Superior temporal gyrus (tissue), 1 donor: Measurements from ENCODE around the gene ZNF740.
A peak's percentile ranks its signal among the peaks of the same experiment; 100 is the strongest.
"Not testable (repeated sequence)": the region's sequence is repeated elsewhere in the genome, so short reads cannot be mapped to it uniquely, and the experiment has no call there.

Experiments used
- DNase-seq: peaks from one replicate; pipeline ENCODE4 v3.0.0-alpha.2; 2016; ENCODE audit errors: extremely low spot score

The ZNF740 gene

DNA sequence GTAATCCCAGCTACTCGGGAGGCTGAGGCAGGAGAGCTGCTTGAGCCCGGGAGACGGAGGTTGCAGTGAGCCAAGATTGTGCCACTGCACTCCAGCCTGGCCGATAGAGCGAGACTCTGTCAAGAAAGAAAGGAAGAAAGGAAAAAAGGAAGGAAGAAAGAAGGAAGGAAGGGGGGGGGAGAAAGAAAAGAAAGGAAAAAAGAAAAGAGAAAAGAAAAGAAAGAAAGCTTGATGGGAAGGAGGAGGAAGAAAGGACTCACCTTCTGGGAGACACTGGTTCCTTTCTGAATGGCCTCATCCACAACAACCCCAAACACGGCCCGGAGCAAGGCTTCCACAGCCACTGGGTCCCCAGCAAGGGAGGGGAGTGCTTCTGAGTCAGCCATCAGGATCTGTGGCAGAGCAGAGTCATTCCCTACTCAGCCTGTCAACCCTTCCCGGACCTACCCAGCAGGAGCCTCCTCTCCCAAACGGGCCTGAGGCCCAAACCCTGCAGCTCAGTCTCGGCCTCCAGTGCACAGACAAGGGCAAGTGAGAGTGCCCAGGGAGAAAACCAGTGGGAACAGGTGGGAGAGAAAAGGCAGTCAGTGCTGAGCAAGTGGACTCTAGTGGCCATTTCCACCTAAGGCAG, 7.3 kb upstream of the ZNF740 start:
- DNase-seq, result no peak

DNA sequence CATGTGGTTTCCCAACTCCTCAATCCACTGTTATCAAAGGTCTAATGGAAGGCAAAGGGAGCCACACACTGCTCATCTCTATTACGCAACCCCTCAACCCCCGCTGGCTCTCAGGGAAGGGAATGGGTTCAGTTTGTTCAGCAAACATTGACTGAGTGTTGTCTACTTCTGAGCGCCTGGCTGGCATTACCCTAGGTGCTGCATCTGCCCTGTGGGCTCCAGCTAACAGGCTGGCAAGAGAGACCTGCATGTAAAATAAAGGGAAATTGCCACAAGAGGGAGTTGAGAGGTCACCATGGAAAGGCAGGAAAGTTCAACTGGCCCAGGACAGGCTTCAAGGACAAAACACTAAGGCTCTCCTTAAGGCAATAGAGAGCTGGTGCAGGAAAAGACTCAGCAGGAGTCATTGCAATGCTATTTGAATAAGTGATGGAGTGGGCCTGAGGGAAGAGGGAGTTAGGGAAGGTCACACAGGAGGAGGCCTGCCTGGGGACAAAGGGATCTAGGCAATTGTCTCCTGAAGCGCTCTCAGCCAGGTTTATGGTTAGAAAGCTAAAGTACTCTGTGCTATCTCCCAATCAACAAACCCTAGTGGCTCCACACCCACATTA, 5.5 kb upstream of the ZNF740 start:
- DNase-seq, result no peak

DNA sequence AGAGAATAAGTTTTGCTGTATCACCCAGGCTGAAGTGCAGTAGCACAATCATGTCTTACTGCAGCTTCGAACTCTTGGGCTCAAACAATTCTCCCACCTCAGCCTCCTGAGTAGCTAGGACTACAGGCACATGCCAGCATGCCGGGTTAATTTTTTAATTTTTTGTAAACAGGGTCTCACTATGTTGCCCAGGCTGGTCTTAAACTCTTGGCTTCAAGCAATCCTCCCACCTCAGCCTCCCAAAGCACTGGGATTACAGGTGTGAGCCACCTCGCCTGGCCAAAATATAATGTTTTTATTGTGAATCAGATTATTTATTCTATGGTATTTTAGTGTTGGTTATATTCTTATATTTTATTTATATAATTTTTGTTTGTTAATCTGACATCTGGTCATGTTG, 3.8 kb upstream of the ZNF740 start:
- DNase-seq, result no peak

DNA sequence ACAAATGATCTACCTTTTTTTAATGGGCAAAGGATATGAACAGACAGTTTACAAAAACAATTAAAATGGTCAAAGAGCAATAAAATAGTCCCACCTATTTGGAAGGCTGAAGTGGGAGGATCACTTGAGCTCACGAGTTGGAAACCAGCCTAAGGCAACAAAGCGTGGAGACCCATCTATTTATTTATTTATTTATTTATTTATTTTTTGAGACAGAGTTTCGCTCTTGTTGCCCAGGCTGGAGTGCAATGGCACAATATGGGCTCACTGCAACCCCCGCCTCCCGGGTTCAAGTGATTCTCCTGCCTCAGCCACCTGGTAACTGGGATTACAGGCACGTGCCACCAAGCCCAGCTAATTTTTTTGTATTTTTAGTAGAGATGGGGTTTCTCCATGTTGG, 3.1 kb upstream of the ZNF740 start:
- DNase-seq, result not testable (repeated sequence)

- DNase-seq, result not testable (repeated sequence)
Measured at GRCh38 chr12:53178803-53179202, 1.7 kb upstream of the ZNF740 start.

DNA sequence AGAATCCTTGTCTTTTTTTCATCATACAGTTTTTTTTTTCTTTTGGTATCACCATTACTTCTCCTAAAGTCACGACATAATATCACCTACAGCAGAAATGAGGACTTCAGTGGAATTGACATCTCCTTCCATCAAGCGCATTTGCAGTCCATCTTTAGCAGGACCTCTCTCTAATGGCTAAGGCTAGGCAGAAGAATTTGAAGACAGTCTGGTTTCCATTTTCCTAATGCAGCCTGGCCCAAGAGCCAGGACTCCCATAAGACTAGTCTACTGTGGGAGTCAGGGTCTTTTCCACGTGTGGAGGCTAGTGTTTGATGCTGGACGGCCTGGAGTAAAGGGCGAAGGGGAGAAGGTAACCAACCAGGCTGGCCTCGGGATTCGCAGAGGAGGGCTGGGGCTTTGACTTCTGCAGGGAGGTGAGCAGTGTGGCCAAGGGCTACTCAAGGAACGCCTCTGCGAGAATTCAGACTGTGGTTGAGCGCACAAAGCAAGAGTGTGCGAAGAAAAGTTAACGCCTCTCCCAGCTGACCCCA, 769 bp upstream of the ZNF740 start:
- no peak for DNase-seq

DNA sequence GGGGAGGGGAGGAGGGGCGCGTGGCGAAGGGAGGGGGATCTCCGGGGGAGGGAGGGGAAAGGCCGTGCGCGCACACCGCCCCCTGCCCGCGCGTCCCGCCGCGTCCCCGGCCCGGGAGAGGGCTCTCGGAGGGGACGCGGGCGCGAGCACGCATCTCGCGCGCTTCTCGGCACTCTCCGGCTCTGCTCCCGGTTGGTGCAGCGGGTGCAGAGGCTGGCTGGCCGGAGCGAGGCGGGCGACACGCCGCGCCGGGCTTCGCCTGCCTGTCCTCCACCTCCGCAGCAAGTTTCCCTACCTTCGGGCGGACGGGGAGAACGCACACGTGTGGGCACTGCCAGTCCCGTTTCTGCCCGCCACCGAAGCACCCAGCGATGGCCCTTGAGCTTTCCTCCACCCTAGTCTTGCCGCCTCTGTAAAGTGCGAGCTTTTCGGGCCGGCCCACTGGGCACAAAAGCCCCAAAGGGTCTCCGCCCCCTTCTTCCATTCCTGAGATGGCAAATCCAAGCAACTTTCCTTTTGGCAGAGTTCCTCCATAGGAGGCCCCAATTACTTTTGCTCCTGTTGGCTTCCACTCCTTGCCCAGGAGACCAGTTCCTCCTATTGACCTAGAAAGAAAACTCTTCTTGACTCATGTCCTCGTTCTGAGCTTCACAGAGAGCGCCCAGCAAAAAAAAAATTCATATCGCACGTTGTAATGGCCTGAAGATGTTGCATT, 566 bp downstream of the ZNF740 start:
- DNase-seq, result peak; percentile 52

GRCh38 chr12:53181935-53182334, 1.4 kb downstream of the ZNF740 start:
- DNase-seq, result no peak

- peak; percentile 24 for DNase-seq
Measured at GRCh38 chr12:53182903-53183302, 2.4 kb downstream of the ZNF740 start.

GRCh38 chr12:53184828-53185227, 4.3 kb downstream of the ZNF740 start:
- no peak for DNase-seq

DNA sequence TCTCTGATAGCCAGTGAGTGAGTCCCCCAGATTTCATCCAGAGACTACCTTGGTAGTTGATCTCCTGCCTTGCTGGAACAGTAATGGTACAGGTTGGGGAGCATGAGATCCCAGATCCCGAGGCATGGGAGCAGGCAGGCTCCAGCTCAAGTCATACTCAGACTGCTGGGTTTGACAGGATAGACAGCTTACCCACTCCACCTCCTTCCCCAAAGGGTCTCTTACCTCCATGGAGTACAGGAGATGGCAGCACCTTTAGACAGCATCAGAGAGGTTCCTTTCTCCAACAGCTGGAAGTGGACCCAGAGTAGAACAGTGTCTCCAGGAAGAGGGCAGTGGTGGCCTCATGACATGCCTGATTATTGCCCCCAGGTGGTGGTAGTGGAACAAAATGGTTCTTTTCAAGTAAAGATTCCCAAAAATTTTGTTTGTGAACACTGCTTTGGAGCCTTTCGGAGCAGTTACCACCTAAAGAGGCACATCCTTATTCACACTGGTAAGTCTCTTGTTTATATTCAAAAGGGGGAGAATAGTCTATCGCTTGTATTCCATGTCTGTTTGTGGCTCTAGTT, 5.1 kb downstream of the ZNF740 start:
- DNase-seq, result no peak

DNA sequence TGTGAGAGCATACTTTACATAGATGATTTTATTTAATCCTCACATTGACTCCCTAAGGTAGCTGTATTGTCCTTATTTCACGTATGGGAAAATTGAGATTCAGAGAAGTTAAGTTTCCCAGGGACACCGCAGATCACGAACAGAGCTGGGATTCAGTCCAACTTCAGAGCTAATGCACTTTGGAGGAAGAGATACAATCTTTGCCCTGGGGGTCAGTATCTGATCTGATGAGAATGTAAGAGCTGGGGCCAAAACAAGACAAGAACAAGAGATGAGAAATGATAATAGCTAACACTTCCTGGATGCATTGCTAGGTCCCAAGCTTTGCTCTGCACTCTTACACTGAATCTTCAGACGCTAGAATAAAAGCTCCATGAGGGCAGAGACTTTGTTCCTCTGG, 6.2 kb downstream of the ZNF740 start:
- DNase-seq, result no peak

- DNase-seq, result no peak
Measured at GRCh38 chr12:53187145-53187899, 6.8 kb downstream of the ZNF740 start.

DNA sequence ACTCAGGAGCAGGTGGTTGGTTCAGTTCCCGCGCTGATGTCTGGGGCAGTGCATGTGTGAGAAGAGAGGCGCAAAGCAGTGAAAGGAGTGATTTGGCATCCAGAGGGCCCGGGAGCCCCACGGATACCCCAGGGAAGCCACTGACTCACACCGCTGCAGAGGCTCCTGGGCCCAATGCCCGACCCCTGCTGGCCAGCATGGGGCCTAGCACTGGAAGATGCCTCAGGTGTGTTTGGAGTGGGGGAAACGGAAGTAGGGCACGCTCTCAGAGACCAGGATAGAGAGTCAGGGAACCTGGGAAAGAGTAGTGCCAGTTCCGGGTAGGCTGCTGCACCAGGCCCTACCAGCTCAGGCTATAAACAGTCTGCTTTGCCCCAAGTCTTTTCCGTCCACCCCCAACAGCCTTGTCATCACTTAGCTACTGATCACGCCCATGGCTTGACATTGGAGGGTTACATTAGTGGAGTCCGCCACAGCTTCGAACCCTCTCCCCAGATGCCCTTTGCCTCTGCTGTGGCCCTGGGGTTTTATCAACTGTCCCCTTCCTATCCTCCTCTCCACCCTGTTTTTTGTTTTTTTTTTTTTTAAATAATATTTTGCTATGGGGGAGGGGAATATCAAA, 9.7 kb downstream of the ZNF740 start:
- no peak for DNase-seq

DNA sequence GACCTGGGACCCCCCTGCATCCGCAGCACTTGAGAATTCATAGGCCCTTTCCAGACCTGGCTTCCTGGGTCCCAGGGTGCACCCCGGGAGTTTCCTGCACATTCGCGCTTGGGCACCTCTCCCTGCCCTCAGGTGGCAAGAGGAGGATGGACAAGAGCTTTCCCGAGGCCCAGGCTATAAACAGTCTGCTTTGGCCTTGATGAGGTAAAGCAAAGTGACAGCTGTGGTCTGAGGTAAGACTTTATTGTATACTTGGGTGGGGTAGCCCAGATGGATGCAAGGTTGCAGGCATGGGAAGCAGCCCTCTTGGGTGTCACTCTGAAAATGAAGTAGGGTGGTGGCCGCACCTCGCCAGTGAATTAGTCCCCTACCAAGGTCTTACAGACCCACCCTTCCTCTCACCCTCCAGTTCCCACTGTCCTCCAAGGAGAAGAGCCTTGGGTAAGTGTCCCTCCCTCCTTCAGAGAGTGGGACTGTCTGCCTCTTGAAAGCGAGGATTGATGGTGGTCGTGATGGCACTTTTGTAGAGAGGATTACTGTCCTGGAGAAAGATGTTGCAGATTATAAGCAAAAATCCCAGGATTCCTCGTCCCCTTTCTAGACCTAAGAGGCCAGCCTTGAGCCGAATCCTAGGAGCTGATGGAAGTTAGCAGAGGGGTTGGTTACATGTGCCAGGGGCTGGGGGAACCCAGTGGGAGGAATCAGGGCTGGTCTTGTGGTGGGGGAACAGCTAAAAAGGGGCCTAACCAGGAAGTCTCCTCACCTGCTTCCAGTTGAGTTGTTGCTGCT, 10.8 kb downstream of the ZNF740 start:
- DNase-seq, result no peak

DNA sequence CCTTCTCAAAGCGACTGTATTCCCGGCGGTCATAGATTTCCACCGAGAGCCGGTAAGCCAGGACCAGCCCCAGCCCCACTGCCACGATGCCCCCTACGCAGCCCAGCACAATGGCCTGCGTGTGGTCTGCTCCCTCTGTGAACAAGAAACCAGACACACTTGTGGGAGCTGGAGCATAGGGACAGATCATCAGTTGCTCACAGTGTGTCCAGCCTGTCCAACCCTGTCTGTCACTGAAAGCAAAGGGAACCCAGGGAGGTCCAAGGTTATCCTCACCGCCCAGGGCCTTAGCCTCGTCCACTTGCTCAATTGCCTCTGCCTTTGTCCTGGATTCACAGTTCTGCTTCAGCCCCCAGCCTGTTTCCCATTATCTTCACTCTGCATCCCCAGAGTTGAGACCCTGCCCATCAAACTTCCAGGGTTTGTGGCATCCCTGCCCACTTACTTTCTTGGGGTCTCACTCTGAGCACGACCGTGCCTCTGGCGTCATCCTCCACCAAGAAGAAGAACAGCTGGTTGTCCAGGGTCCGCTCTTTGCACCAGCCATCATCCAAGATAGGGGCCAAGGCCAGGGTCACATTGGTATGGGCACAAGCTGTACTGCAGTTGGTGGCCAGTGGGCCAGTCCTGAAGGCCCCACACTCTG, 11.5 kb downstream of the ZNF740 start:
- no peak for DNase-seq

- DNase-seq, result no peak
Measured at GRCh38 chr12:53192531-53193021, 12.1 kb downstream of the ZNF740 start.

GRCh38 chr12:53193040-53193439, 12.5 kb downstream of the ZNF740 start:
- no peak for DNase-seq

DNA sequence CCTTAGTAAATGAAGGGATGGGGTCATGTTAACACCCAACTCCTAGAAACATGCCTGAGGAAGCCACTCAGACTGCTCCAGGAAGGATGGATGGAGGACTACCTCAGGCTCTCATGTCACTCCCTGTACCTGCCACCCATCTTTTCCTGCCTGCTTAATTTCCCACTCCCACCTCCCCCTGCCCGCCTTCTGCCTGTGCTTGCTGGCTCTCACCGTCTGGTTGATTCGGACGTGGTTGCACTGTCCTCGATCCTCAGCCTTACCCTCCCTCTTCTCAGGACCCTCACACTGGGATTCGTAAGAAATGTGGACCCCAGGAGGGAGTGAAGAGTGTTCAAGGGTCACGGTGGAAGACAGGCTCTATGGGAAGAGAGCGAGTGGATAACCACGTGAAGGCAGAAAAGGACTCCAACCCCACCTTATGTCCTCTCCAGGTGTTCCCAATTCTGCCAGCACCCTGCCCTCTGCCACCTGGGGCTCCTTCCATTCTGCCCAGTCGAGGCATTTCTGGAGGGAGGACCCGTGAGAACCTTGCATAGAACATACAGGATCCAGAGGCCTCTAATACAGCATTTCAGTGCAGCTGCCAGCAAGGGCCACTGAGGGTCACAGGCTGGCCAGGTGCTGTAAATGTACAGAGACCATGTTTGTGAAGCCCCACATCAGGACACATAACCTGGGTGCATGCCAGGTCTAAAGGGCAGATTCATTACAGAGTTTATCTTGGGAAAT, 13.6 kb downstream of the ZNF740 start:
- no peak for DNase-seq
